Pancreas (tissue), 10 donors: ENCODE results near the gene RAI14. TPM values are rescaled to one million over a fixed set of nuclear protein-coding genes. Genes with fewer than 3 reads are reported as not detected.

ENCODE experiments used
- ATAC-seq, 4 donors: fragments of 200-7000 bp; cut with Tn5 transposase; one replicate each; pipeline versions ENCODE4 v1.8.0 to v1.9.1; 2020; ENCODE audit warnings: mild to moderate bottlenecking in 4 of 4, moderate library complexity in 4 of 4
- DNase-seq, 6 donors: peaks; one replicate each; pipeline ENCODE4 v3.0.0-alpha.2; 2020
- FAIRE-seq: peaks from 2 replicates; lab custom pipeline; 2012; peaks lifted over from hg19 to GRCh38; lab: Jason Lieb, UNC
- H3K27ac ChIP-seq, 4 donors: fragments of 200-600 bp; sonication (generic); 1 replicate in 3 of 4; 2 replicates in 1 of 4; pipeline versions ENCODE4 v1.5.0 to v1.8.0; 2020
- H3K27me3 ChIP-seq, 4 donors: fragments of 200-600 bp; one replicate each; pipeline ENCODE4 v1.8.0; 2021
- H3K36me3 ChIP-seq, 3 donors: fragments of 200-600 bp; sonication (generic) in 1 of 3; one replicate each; pipeline versions ENCODE4 v1.5.0 to v1.8.0; 2020 to 2021
- H3K4me1 ChIP-seq, 3 donors: fragments of 200-600 bp; one replicate each; pipeline ENCODE4 v1.8.0; 2021
- H3K4me3 ChIP-seq, 4 donors: fragments of 200-600 bp; sonication (generic) in 2 of 4; one replicate each; pipeline versions ENCODE4 v1.5.0 to v1.8.0; 2020 to 2021
- H3K9me3 ChIP-seq, 4 donors: fragments of 200-600 bp; one replicate each; pipeline ENCODE4 v1.8.0; 2021
- WGBS, 2 donors: extraction: QIAGEN DNeasy Blood & Tissue Kit; methylation state at CpG; one replicate each; pipeline ENCODE4 v1.1.7; 2013; 5-methylcytosine and 5-hydroxymethylcytosine counted together
- intact Hi-C, 3 donors: fragments of 100-400 bp; cut with DNase I; formaldehyde crosslinking; loops; one replicate each; pipeline versions ENCODE4 v1.11.1 to v1.14.2; 2022
- polyA plus RNA-seq, 2 donors: library from polyadenylated mRNA; stranded (reverse); fragments of 200-250 nt; gene quantifications; one replicate each; pipeline ENCODE4 v1.2.3, GENCODE V29; 2013
- total RNA-seq, 6 donors: library from RNA; stranded (reverse); fragmentation: NEBNext Ultra II Directional in 4 of 6; extraction: Animal tissue kit (Norgen Biotek cat#: 25700) in 4 of 6; gene quantifications; one replicate each; pipeline versions ENCODE4 v1.2.1 to v1.2.4, GENCODE V29; 2021 to 2023
- TF ChIP-seq, protein P1 (sequence below), 4 donors: fragments of 200-600 bp; sonication (generic) in 3 of 4; IDR thresholded peaks; one replicate each; pipeline versions ENCODE4 v1.5.0 to v1.8.0; 2021; ENCODE audit warnings: antibody characterized with exemption in 4 of 4
- donor health status: healthy with polysubstance abuse.
- donor health status: DM: no; HTN: no; CAD: no; lungs with moderate emphysema.
- donor health status: DM: no; HTN: no; CAD: no.
- donor health status: control.
- donor health status: control.
- donor health status: Bipolar disorder and iron deficiency.
- donor health status: DM: yes; HTN: yes; CAD: no.
- donor health status: DM: no; HTN: no; CAD: no.
- donor health status: DM: no; HTN: no; CAD: no.
- donor health status: DM: yes; HTN: yes; CAD: no.

Gene RAI14
- total and polyA plus RNA-seq, 8 donors: 5.4 to 25.1 (median 14.9) TPM

DNA sequence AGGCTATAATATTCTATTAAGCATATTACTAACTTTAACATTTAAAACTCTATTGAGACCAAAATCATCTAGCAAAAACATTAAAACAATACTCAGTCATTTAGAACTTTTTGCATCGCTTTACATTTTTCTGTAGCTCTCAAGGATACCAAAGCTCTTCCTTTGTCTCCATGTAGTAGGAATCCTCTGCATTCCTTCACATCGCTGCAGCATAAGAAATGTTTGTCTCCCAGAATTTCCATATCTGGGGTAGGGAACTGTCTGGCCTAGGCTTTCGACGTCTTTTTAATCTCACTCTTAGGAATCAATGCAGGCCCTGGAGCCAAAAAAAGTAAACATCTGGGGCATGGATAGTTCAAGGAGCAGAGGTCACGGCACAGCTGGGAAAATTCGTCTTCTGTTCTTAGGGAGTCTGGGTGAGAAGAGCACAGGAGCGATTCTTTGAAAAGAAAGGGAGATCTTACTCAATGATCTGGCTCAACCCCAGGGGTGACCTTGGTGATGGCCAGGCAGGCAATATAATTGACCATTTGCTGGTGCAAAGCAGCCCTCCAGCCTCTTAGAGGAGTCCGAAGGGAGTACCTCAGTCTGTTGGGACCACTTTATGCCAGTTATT is 23.2 kb upstream of the RAI14 start:
- no peak overlapping the region for H3K4me3 ChIP-seq
- no peak overlapping the region for H3K27ac ChIP-seq
- no peaks in the 10 kb centered on the region for H3K36me3 ChIP-seq
- TF ChIP-seq, protein P1, sequence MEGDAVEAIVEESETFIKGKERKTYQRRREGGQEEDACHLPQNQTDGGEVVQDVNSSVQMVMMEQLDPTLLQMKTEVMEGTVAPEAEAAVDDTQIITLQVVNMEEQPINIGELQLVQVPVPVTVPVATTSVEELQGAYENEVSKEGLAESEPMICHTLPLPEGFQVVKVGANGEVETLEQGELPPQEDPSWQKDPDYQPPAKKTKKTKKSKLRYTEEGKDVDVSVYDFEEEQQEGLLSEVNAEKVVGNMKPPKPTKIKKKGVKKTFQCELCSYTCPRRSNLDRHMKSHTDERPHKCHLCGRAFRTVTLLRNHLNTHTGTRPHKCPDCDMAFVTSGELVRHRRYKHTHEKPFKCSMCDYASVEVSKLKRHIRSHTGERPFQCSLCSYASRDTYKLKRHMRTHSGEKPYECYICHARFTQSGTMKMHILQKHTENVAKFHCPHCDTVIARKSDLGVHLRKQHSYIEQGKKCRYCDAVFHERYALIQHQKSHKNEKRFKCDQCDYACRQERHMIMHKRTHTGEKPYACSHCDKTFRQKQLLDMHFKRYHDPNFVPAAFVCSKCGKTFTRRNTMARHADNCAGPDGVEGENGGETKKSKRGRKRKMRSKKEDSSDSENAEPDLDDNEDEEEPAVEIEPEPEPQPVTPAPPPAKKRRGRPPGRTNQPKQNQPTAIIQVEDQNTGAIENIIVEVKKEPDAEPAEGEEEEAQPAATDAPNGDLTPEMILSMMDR (IDR thresholded peaks at IDR 0.05): no peak
- ATAC-seq (no peak), FAIRE-seq (no peak), DNase-seq (no peak)
- no peaks in the 10 kb centered on the region for H3K4me1 ChIP-seq
- H3K9me3 ChIP-seq: no peaks in the 10 kb centered on the region
- no peaks in the 10 kb centered on the region for H3K27me3 ChIP-seq
- intact Hi-C loops: no loop called here
- WGBS, 2 donors: 57 to 63% methylated on average over 8 of the region's 8 CpGs

DNA sequence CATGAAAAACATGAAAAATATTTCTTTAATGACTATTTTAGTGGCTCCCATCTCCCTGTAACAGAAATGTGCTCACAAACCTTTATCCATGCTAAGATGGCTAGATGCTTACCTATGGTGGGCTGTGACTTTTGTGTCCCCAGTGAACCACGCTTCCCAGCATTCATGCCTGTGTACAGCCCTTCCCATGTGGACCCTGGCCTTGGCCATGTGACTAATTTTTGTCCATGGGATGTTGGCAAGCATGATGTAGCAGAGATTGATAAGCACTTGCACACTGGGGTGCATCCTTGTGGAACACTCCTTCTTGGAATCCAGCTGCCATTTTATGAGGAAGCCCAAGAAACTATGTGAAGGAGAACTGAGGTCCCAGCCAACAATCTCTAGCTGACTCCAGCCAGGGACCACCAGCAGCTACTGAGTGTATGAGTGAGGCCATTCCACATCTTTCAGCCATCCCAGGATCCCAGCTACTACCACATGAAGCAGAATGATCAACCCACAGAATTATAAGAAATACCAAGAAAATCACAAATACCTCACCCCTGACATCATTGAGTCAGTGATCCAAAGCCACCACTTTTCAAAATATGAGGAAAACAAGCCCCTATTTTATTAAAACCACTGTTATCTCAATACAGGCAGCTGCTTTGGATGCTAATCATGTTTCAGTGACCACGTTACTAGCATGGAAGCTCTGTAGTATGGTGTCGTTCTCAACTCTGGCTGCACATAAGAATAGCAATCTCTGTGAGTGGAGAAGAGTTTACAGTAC is 16.1 kb upstream of the RAI14 start:
- WGBS, 2 donors: 90 to 95% methylated on average over 3 of the region's 3 CpGs
- Histone ChIP-seq H3K27me3 (no peaks in the 10 kb centered on the region), H3K4me3 (no peak overlapping the region), H3K27ac (no peak overlapping the region), H3K4me1 (no peaks in the 10 kb centered on the region), H3K36me3 (no peaks in the 10 kb centered on the region), H3K9me3 (no peaks in the 10 kb centered on the region)
- DNase-seq (no peak), ATAC-seq (no peak), FAIRE-seq (no peak)
- intact Hi-C loops: no loop called here
- TF ChIP-seq, protein P1 (IDR thresholded peaks at IDR 0.05): no peak

DNA sequence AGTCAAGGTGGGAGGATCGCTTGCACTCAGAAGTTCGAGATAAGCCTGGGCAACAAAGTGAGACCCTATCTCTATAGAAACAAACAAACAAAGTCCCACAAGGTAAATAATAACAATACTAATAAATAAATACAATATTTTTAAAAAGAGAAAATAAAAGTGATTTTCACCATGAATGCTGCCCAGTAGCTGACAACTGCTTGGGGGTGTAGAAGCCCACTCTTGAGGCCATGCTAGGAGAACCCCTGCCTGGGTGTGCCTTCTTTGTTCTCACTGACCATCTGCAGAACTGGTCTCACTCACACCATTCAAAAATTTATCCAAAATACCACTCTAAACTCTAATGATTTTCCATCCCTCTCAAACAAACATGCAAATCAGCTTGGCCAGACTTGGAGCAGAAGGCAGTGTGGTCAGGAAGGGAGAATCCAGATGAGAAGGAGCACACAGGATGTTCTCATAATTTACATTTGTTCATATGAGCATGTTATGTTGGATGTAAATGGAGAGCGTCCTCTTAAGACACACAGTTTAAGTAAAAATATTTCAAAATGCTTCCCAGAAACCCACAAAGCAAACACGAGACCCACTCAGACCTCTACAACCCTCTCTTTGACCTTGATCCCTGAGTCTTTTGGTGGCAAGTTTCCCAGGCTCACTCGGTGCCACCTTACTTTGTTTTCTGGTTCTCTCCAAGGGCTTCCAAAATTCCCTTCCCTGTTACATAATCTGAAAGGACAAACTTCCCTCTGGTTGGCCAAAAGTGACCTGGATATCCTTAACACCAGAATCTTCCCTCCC is 7.9 kb upstream of the RAI14 start:
- no peaks in the 10 kb centered on the region for H3K4me1 ChIP-seq
- no peak overlapping the region for H3K27ac ChIP-seq
- DNase-seq (no peak), FAIRE-seq (no peak), ATAC-seq (no peak)
- TF ChIP-seq, protein P1 (IDR thresholded peaks at IDR 0.05): no peak
- 52 to 55% methylated on average over 5 of the region's 5 CpGs for WGBS, 2 donors
- no peaks in the 10 kb centered on the region for H3K9me3 ChIP-seq
- H3K36me3 ChIP-seq: no peaks in the 10 kb centered on the region
- no peak overlapping the region for H3K4me3 ChIP-seq
- no peaks in the 10 kb centered on the region for H3K27me3 ChIP-seq
- intact Hi-C loops: no loop called here

DNA sequence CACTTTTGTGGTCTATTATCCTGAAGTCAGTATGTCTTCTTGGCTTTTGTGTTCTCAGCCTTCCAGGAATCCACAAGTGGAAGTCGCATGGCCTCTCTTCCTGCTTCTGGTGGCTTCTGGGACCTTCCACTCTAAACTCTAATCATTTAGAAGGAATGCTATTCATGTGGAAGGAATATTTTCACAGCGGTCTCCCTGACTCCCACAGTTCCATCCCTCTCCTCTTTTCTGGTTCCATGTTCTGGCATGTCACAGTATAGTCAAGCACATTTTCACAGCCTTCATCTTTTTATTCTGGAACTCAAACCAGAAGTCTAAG is 7.3 kb upstream of the RAI14 start:
- FAIRE-seq (no peak), ATAC-seq (peak in 1 of 4 donors; percentile 15), DNase-seq (no peak)
- Histone ChIP-seq H3K27me3 (no peaks in the 10 kb centered on the region), H3K4me3 (no peak overlapping the region), H3K27ac (no peak overlapping the region), H3K4me1 (no peaks in the 10 kb centered on the region), H3K36me3 (no peaks in the 10 kb centered on the region), H3K9me3 (no peaks in the 10 kb centered on the region)
- intact Hi-C loops: no loop called here
- WGBS, 2 donors: 90 to 96% methylated on average over 2 of the region's 2 CpGs
- TF ChIP-seq, protein P1 (IDR thresholded peaks at IDR 0.05): no peak
